HG03045 (cell line): ENCODE results near the gene SAT1.

Experiments used
- ATAC-seq: cut with Tn5 transposase; IDR thresholded peaks from one replicate; pipeline ENCODE4 v1.9.1; 2021; ENCODE audit warnings: mild to moderate bottlenecking, moderate library complexity; ENCODE audit not compliant: unreplicated experiment

The SAT1 gene

DNA sequence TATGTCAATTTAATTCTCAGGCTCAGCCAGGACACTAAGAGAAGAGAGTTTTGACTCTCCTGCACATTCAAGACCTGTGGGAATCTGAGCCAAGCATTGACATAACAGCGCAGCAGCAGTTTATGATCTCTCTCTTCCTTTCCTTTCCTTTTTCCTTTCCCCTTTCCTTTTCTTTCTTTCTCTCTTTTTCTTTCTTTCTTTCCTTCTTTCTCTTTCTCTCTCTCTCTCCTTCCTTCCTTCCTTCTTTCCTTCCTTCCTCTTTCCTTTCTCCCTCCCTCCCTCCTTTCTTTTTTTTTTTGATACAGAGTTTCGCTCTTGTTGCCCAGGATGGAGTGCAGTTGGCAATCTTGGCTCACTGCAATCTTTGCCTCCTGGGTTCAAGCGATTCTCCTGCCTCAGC is 21.6 kb downstream of the SAT1 start:
- ATAC-seq: no peak

DNA sequence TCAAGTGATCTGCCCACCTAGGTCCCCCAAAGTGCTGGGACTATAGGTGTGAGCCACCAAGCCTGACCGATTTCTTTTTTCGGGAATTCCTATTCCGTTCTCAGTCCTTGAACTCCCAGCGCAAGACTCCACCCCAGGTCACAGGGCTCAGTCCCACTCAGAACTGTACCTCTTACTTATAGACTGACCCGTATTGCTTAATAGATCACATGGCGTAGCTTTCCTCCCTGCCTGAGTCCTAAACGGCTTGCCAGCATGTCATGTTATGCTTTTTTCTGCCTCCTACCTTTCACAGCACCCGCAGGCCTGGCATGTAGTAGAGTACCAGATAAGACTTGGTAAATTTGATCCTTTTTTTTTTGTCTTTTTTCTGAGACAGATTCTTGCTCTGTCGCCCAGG is 22.4 kb downstream of the SAT1 start:
- no peak for ATAC-seq

DNA sequence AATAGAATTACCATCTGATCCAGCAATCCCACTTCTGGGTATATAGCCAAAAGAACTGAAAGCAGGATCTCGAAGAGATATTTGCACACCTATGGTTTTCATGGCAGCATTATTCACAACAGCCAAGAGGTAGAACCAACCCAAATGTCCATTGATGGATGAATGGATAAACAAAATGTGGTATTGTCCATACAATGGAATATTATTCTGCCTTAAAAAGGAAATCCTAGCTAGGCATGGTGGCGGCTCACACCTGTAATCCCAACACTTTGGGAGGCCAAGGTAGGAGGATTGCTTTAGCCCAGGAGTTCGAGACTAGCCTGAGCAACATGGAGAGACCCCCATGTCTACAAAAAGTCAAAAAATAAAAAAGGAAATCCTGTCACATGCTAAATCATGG is 27.3 kb downstream of the SAT1 start:
- ATAC-seq: no peak

DNA sequence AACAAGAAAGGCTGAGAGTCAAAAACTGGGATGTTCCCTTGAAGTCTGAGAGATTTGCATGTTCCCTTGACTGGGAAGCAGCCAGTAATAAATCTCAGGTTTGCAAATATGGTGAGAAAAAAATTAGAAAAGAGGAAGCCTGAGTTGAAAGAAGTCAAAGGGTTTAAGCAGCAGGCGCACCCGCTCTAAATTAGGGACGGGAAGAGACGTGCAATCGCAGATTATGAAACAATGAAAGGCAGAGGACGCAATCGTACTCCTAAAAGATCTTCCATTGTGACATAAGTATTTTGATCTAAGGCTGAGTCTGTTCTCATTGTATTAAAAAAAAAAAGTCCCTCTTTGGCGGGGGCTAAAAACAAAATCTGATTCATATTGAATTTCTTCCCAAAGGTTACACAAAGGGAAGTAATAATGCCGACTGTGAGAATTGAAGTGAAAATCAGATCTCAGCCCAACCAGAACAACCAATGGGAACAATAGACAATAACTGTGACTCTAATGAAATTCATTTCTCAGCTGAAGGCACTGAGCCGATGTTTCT is 28.2 kb downstream of the SAT1 start:
- ATAC-seq: no peak

DNA sequence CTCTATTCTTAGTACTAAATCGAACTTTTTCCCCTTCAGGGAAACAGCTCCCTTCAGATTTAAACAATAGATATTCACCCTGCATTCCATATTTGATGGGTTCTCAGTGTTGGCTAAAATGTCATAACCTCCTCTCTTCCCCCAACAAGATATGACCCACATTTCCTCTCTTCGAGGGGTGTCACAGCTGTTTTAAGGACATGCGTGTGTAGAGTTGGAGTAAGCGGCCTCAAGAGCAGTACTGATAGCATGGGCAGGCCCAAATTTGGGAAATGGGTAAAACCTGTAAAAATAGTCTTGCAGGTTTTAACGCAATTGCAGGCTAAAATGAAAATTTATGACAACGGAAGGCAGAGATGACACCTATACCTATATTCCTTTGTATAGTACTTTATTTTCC is 28.7 kb downstream of the SAT1 start:
- no peak for ATAC-seq

DNA sequence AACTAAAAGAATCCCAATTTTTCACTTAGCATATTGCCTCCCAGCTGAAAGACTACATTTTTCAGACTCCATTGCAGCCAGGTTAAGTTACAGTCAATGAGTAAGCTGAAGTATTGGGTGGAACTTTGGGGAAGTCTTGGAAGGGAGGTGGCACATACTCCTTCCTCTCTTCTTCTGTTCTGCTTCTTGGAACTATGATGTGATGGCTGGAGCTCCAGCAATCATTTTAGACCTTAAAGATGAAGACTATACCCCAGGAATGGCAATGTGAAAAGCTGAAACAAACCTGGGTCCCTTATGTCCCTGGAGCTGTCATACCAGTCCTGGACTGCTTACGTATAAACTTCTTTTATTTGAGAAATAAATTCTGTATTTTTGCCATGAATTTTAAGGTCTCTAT is 30.8 kb downstream of the SAT1 start:
- ATAC-seq: no peak

DNA sequence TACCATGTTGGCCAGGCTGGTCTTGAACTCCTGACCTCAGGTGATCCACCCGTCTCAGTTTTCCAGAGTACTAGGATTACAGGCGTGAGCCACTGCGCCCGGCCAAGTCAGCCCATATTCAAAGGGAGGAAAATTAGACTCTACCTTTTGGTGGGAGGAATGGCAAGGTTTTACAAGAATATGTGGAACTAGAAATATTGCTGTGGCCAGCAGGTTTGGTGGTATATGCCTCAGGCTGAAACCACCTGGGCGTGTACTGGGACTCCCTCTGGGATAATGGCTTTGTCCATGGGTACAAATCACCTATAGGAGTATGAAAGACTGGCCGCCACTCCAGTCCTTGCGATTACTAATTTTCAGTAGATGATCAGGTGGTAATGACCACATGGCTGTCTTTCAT is 32.4 kb downstream of the SAT1 start:
- ATAC-seq: no peak

DNA sequence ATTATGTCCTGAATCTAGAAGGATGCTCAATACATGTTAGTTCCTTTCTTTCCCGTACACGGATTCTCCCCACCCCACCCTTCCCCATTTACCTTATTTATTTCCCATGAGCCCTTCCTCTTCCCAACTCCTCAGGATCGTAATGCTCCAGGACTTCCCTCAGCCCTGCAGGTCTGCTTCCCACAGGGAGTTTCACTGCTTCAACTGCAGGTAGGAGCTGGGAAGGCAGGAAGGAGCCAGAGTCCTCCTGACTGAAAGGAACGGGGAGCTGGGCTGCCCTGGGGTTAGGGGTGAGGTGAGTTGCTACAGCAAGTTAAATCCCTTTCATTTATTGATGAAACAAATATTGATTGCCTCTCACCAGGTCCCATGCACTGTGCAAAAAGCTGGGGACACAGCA is 33.2 kb downstream of the SAT1 start:
- no peak for ATAC-seq

DNA sequence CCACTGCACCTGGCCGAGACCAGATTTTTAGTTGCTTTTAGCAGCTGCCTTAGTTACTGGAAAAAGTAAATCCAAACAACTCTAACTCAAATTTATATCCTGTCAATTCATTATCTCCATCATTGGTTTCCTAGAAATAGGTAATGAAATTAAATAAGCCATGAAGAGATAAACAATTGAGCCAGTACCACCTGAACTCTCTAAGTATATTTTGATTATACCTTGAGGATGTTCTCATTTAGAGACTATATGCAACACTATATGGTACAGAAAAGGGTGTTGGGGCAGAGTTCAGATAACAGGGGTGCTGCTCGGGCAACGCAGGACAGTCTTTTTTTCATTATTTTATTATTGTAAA is 35.0 kb downstream of the SAT1 start:
- ATAC-seq: no peak

DNA sequence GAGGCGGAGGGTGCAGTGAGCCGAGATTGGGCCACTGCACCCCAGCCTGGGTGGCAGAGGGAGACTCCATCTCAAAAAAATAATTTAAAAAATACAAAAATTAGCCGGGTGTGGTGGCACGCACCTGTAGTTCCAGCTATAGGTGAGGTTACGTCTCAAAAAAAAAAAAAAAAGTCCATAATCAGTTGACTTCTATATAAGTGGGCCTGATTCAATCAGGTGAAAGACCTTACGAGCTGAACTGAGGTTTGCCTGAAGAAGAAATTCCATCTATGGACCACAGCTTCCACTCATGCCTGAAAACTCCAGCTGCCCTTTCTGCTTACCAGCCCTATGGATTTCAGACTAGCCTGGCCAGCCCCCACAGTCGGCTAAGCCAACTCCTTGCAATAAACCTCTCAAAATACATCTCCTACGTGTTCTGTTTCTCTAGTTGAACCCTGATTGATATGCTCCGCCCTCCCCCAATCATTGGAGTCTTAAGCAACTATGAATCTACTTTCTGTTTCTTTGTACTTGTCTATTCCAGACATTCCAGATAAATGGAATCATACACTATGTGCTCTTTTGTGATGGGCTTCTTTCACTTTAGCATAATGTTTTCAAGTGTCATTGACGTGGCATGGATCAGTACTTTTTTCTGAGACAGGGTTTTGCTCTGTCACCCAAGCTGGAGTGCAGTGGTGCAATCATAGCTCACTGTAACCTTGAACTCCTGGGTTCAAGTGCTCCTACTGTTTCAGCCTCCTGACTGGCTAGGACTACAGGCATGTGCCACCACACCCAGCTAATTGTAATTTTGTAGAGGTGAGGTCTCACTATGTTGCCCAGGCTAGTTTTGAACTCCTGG is 36.6 kb downstream of the SAT1 start:
- ATAC-seq: no peak

DNA sequence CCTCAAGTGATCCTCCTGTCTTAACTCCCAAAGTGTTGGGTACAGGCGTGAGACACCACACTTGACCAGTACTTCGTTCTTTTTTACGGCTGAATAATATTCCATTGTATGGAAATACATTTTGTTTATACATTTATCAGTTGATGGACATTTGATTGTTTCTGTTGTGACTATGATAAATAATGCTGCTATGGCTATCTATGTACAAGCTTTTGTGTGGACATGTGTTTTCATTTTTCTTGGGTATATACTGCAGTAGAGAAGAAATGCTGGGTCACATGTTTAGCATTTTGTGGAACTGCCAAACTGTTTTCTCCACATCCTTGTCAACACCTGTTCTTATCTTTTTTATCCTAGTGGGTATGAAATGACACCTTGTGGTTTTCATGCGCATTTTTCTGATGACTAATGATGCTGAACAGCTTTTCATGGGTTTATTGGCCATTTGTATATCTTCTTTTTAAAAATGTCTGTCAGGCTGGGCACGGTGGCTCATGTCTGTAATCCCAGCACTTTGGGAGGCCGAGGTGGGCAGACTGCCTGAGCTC is 37.3 kb downstream of the SAT1 start:
- ATAC-seq: no peak

DNA sequence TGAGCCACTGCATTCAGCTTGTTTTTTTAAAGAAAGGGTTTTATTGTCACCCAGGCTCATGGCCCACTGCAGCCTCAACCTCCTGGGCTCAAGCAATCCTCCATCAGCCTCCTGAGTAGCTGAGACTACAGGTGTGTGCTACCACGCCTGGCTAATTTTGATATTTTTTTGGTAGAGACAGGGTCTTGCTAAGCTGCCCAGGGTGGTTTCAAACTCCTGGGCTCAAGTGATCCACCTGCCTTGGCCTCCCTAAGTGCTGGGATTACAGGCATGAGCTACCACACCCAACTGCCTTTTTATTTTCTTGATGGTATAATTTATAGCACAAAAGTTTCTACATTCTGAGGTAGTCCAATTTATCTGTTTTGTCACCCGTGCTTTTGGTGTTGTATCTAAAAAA is 38.9 kb downstream of the SAT1 start:
- no peak for ATAC-seq

DNA sequence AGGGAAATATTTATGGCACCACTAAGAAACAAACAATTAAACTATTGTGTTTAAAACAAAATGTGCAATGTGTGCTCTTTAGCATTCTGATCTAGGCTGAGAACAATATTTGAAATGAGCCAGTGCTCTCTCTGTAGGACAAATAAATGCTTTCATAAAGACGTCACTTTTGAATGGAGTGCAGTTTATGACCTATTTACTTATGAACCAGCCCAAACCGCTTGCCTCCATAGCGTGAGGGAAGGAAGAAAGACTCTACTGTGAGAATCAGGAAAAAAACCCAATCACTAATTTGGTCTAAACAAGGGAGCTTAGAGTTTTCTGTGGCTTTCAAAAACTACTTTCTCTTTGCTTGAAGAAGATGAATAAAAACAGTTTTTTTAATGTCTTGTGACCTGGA is 39.4 kb downstream of the SAT1 start:
- ATAC-seq: no peak

DNA sequence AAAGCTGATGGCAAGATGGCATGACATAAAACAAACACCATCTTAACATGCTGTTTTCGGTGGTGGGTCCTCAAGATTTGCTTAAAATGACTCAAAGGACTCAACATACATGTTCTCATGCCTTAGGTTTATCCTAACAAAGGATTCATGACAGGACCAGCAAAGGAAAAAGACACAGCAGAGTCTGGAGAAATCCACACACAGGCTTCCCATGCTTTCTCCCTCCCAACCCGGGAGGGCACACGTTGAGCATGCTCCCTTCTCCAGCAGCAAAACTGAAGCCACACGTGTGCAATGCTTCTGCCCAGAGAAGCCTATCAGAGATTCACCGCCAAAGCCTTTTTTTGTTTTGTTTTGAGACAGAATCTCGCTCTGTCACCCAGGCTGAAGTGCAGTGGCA is 39.9 kb downstream of the SAT1 start:
- no peak for ATAC-seq

DNA sequence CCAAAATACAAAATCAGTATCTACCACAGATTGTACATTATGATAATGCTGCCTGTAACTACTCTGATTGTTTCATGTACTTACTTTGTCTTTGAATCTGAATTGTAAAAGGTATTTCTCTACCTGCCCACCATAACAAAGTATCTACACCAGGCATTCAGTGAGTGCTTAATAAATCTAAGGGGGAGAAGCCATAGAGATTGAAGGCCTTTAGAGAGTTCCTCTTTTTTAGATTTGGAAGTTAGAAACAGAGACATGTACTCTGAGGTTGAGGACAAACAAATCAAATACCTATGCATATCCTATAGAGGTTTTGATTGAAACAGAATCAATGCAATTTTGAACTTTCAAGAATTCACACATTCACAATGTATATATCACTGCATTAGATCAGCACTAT is 42.7 kb downstream of the SAT1 start:
- ATAC-seq: no peak

DNA sequence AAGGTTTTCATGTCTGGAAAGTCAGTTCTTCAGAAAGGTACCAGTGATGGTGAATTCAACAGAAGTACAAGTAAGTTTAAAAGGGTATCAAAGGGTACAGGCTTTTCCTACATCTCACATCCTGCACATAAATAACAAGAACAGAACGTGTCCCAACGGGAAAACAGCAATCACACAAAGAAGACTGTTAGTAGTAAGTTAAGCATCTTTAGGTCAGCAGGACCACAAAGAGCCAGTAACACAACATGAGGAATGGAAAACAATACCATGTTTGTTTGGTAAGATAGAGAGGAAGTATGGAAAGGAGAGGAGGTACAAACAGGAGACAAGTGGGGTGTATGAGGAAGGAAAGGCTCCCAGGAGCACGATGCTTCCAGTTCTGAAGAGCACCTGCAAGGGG is 43.2 kb downstream of the SAT1 start:
- ATAC-seq: no peak

DNA sequence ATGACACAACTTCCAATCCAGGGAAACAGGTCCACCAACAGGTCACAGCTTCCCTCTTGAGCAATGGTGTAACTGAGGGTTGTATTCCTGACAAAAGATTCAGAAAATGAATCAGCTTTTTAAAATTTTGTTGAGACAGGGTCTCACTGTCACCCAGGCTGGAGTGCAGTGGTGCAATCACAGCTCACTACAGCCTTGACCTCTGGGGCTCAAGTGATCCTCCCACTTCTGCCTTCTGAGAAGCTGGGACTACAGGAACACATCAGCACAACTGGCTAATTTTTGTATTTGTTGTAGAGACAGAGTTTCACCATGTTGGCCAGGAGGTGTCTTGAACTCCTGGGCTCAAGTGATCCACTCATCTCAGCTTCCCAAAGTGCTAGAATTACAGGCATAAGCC is 43.7 kb downstream of the SAT1 start:
- ATAC-seq: no peak

DNA sequence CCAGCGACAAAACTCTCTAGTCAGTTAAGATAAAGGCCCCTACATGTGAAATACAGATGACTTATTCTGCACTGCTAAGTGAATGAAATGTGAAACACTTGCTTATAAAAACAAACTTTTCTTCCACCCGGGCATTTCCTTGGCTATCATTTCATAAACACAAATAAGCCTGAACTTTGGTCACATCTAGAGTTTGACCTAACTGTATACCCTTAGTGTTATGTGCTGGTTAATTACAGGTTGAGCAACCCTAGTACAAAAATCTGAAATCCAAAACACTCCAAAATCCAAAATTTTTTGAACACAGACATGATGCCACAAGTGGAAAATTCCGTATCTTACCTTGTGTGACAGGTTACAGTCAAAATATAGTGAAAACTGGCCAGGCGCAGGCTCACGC is 45.9 kb downstream of the SAT1 start:
- ATAC-seq: no peak

DNA sequence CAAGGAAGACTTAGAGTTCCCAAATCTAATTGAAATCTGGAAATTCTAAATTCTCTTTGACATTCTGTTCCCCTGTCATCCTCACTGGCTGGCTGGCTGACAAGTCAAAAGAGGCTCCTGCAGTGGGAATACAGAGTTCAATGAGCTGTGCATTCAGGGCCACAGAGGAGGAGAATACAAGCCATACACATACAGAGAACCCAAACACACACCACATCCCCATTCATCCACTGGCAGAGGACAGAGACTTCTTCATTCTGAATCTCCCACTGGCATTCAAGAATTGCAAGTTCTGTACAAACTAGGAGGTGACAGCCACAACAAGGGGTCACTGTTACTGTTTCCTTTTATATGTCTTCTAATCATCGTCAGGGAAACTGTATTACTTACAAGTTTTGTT is 49.7 kb downstream of the SAT1 start:
- no peak for ATAC-seq
